Breast epithelium (tissue), 4 donors: ENCODE results near the gene CYP4F3. TPM values are rescaled to one million over a fixed set of nuclear protein-coding genes. Genes with fewer than 3 reads are reported as not detected.
"Not testable (repeated sequence)": the region's sequence is repeated elsewhere in the genome, so short reads cannot be mapped to it uniquely, and the experiment has no call there.

ENCODE experiments used
- DNase-seq, 2 donors: peaks; one replicate each; pipeline ENCODE4 v3.0.0-alpha.2; 2019; ENCODE audit warnings: low spot score in 2 of 2
- H3K27ac ChIP-seq, 2 donors: fragments of 200-600 bp; sonication (generic) in 1 of 2; one replicate each; pipeline ENCODE4 v1.5.1; 2016 to 2019; ENCODE audit warnings: mild to moderate bottlenecking in 1 of 2
- H3K27me3 ChIP-seq, 2 donors: fragments of 200-600 bp; sonication (generic) in 1 of 2; one replicate each; pipeline versions ENCODE4 v1.5.1 to v1.6.0; 2017 to 2019; ENCODE audit warnings: control low read depth in 1 of 2, mild to moderate bottlenecking in 1 of 2
- H3K36me3 ChIP-seq: fragments of 200-600 bp; one replicate; pipeline ENCODE4 v1.5.1; 2019
- H3K4me1 ChIP-seq, 2 donors: fragments of 200-600 bp; sonication (generic); one replicate each; pipeline ENCODE4 v1.5.1; 2016 to 2019; ENCODE audit warnings: control low read depth in 1 of 2
- H3K4me3 ChIP-seq, 3 donors: fragments of 200-600 bp; sonication (generic); 1 replicate in 2 of 3; 2 replicates in 1 of 3; pipeline ENCODE4 v1.5.1; 2016 to 2019; ENCODE audit warnings: mild to moderate bottlenecking in 3 of 3, moderate library complexity in 2 of 3
- H3K9me3 ChIP-seq, 2 donors: fragments of 200-600 bp; sonication (generic) in 1 of 2; one replicate each; pipeline ENCODE4 v1.5.1; 2016 to 2019; ENCODE audit warnings: control low read depth in 1 of 2
- POLR2A ChIP-seq: fragments of 450-650 bp; IDR thresholded peaks from one replicate; pipeline ENCODE4 v1.6.1; 2016; ENCODE audit warnings: antibody characterized with exemption, mild to moderate bottlenecking, moderate library complexity
- POLR2AphosphoS5 ChIP-seq, 3 donors: sonication (generic); formaldehyde crosslinking; IDR thresholded peaks; one replicate each; pipeline ENCODE4 v1.6.1; 2017; ENCODE audit warnings: antibody characterized with exemption in 3 of 3
- intact Hi-C: fragments of 100-400 bp; cut with DNase I; formaldehyde crosslinking; loops from one replicate; pipeline ENCODE4 v1.15.1; 2023; ENCODE audit warnings: low total_unique reads
- total RNA-seq, 3 donors: library from RNA; depleted of rRNA; stranded (reverse); fragments of >200 nt; gene quantifications; one replicate each; pipeline ENCODE4 v1.1.0, GENCODE V29; 2016
- TF ChIP-seq, protein P1 (sequence below), 3 donors: fragments of 450-650 bp; IDR thresholded peaks; one replicate each; pipeline ENCODE4 v1.5.1; 2016 to 2017; ENCODE audit warnings: antibody characterized with exemption in 3 of 3, mild to moderate bottlenecking in 3 of 3, moderate library complexity in 3 of 3

CYP4F3 gene
- total RNA-seq, 3 donors from 2014 or later = 0.16 to 0.44 TPM; not detected in 1

DNA sequence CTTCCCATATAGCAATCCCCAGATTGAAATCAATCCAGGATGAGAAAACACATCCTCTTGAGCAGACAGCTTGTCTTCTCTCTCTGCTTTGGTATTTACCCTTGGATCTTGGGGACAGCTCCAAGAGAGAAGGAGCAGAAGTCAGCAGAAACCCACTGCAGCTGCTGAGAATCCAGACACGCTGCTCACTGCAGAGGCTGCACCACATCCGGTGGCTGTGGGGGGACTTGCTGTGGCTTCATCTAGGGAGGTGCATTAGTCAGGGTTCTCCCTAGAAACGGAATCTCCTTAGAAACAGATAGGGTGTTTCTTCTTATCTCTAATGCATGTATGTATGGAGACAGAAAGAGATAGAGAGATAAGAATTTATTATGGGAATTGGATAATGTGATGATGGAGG, 34.9 kb downstream of the CYP4F3 start:
- Histone ChIP-seq H3K27me3 (no peaks in the 10 kb centered on the region), H3K4me3 (no peak overlapping the region), H3K4me1 (no peaks in the 10 kb centered on the region), H3K9me3 (no peaks in the 10 kb centered on the region), H3K27ac (no peak overlapping the region), H3K36me3 (no peaks in the 10 kb centered on the region)
- intact Hi-C loops = no loop called here
- TF ChIP-seq, protein P1, sequence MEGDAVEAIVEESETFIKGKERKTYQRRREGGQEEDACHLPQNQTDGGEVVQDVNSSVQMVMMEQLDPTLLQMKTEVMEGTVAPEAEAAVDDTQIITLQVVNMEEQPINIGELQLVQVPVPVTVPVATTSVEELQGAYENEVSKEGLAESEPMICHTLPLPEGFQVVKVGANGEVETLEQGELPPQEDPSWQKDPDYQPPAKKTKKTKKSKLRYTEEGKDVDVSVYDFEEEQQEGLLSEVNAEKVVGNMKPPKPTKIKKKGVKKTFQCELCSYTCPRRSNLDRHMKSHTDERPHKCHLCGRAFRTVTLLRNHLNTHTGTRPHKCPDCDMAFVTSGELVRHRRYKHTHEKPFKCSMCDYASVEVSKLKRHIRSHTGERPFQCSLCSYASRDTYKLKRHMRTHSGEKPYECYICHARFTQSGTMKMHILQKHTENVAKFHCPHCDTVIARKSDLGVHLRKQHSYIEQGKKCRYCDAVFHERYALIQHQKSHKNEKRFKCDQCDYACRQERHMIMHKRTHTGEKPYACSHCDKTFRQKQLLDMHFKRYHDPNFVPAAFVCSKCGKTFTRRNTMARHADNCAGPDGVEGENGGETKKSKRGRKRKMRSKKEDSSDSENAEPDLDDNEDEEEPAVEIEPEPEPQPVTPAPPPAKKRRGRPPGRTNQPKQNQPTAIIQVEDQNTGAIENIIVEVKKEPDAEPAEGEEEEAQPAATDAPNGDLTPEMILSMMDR (IDR thresholded peaks at IDR 0.05) = no peak
- TF ChIP-seq POLR2AphosphoS5 (IDR thresholded peaks at IDR 0.05) (no peak), POLR2A (no peak)
- DNase-seq = no peak

DNA sequence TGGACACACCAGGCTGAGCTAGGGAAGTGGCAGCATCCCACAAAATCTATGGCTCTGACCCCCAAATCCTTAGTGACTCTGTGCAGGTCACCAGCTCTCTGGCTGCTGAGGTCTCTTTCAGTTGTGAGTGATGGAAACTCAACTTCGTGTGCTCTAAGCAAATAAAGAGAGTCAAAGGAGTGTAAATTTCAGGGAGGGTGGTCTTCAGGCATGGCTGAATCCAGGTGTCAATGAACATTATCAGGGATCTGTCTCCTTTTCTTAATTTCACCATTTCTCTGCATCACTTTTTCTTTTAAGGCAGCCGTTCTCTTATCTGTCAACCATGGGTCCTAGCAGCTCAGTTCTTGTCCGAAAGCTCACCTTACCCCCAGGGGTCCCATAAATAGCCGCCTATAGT, 38.4 kb downstream of the CYP4F3 start:
- no peaks in the 10 kb centered on the region for H3K4me1 ChIP-seq
- H3K36me3 ChIP-seq = no peaks in the 10 kb centered on the region
- no peak overlapping the region for H3K27ac ChIP-seq
- H3K9me3 ChIP-seq = no peaks in the 10 kb centered on the region
- intact Hi-C loops = no loop called here
- no peak for TF ChIP-seq POLR2A
- TF ChIP-seq, protein P1 (IDR thresholded peaks at IDR 0.05) = no peak
- TF ChIP-seq POLR2AphosphoS5 (IDR thresholded peaks at IDR 0.05) = no peak
- no peak overlapping the region for H3K4me3 ChIP-seq
- DNase-seq = no peak
- no peaks in the 10 kb centered on the region for H3K27me3 ChIP-seq

DNA sequence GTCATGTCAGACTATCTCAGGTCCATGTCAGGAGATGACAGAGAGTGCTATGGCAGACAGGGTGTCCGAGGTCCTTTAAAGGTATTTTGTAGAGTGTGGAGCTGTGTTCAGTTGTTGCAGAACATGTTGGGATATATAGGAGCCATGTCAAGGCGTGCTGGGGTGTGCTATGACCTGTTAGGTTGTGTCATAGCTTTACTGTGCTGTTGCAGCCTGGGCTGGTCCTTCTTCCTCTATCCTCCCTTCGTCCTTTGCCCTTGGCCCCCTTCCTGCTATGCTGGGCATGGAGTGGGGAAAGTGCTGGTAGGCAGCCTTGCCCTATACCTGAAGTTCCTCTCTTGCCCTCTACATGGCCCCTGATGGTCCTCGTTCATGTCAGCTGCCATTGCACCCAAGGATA, 39.2 kb downstream of the CYP4F3 start:
- not testable (repeated sequence) for H3K27ac ChIP-seq, H3K4me3 ChIP-seq, H3K4me1 ChIP-seq, H3K27me3 ChIP-seq, H3K9me3 ChIP-seq, H3K36me3 ChIP-seq, DNase-seq
- intact Hi-C loops = loop anchor here (2.0 kb wide), 1 partner anchor 65 kb away; the partner anchor contains the start of gene CYP4F8

DNA sequence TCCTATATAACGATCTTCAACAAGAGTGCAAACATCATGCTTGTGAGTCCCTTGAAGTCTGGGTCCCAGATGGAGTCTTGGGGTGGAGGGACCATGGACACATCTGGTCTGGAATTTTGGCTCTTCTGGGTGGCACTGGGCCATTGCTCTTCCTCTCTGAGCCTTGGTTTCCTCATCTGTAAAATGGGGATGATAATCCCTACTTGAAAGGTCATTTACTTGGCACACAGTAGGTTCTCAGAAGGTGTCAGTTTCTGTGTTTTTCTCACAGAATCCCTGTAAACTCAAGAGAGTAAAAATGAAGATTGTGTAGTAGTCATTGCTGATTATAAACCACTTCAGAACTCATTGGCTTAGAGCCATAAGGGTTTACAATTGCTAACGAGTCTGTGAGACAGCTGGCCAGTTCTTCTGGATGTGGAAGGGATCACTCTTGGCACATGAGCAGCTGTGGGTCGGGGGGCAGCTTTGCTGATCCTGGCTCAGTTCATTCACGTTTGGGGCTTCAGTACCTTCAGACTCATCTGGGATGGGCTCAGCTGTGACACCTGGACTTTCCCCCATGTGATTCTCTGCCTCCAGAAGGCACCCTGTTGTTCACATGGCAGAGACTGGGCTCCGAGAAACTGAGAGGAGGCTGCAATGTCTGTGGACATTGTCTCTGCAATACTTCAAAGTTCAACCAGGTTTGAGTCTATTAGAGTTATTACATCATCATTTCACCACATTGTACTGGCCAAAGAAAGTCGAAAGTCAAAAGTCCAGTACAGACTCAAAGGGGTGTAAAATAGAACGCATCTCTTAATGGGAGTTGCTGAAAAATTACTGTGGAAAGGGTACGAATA, 40.0 kb downstream of the CYP4F3 start:
- H3K36me3 ChIP-seq = no peaks in the 10 kb centered on the region
- DNase-seq = no peak
- H3K4me1 ChIP-seq = no peaks in the 10 kb centered on the region
- no peaks in the 10 kb centered on the region for H3K9me3 ChIP-seq
- intact Hi-C loops = loop anchor here (2.0 kb wide), 1 partner anchor 66 kb away; the partner anchor contains the start of gene CYP4F8
- H3K27ac ChIP-seq = no peak overlapping the region
- TF ChIP-seq, protein P1 (IDR thresholded peaks at IDR 0.05) = no peak
- TF ChIP-seq POLR2A (no peak), POLR2AphosphoS5 (IDR thresholded peaks at IDR 0.05) (no peak)
- H3K27me3 ChIP-seq = no peaks in the 10 kb centered on the region
- H3K4me3 ChIP-seq = no peak overlapping the region

DNA sequence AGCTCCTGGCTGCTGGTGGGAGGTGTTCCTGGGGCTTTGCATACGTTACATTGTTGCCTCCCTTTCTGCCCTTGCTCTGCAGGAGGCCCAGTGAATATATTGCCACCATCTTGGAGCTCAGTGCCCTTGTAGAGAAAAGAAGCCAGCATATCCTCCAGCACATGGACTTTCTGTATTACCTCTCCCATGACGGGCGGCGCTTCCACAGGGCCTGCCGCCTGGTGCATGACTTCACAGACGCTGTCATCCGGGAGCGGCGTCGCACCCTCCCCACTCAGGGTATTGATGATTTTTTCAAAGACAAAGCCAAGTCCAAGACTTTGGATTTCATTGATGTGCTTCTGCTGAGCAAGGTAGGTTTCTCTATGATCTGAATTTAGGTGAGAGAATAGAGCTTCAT, 42.7 kb downstream of the CYP4F3 start:
- no peaks in the 10 kb centered on the region for H3K27me3 ChIP-seq
- TF ChIP-seq POLR2AphosphoS5 (IDR thresholded peaks at IDR 0.05) = no peak
- TF ChIP-seq POLR2A = no peak
- TF ChIP-seq, protein P1 (IDR thresholded peaks at IDR 0.05) = no peak
- no peak overlapping the region for H3K4me3 ChIP-seq
- no peak for DNase-seq
- H3K4me1 ChIP-seq = no peaks in the 10 kb centered on the region
- H3K9me3 ChIP-seq = peaks cover 6 to 13% of the 10 kb centered on the region in 2 donors
- H3K36me3 ChIP-seq = no peaks in the 10 kb centered on the region
- H3K27ac ChIP-seq = no peak overlapping the region
- intact Hi-C loops = no loop called here
